Measurements from ENCODE around the gene NTM. TPM values are rescaled to one million over a fixed set of nuclear protein-coding genes. Genes with fewer than 3 reads are reported as not detected.

The NTM gene
- total and polyA plus RNA-seq, 2 donors (not counting 3 experiments of a cell fraction or from before 2014, with no cell fraction given) = 1.00 to 1.1 TPM

DNA sequence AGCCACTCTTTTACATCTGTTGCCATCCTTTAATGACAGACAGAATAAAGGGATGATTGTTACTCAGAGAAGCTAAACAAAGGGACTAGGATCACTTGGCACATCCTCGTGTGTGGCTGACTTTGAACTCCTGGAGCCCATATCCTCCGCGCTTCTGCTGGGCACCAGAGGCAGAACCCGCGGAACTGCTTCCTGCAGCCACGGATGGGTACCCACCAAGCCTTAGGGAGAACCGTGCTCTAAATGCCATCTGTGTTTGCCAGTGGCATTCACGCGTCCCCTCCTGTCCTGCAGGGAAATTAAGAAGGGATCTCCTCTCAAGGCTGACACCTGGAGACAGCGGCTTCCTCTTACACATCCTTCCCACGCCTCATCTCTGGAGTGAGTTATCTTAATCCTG, 294.4 kb downstream of the NTM start:
- BruUV-seq (replicated peaks) = no TSS peak
- CTCF ChIA-PET = interaction anchor here (0.7 to 2.8 kb wide), 3 partner anchors 10 to 23 kb away, joined by 4 to 19 read pairs (median 4); no protein-coding TSS in a partner anchor
- DNase-seq (ENCODE audit: low read depth, low spot score) (no peak), FAIRE-seq (no peak)
- POLR2A ChIA-PET = no interaction called here
- Histone ChIP-seq H3K9me3 (replicated peaks; ENCODE audit: control insufficient read depth, insufficient read depth, low read length) (no peaks in the 10 kb centered on the region), H3K4me3 (replicated peaks in 1 of 3; ENCODE audit: insufficient read depth in 1 of 3, low read depth in 1 of 3, low read length in 3 of 3) (no peak overlapping the region), H3K9ac (replicated peaks; ENCODE audit: extremely low read depth, insufficient read depth, low read length) (no peak overlapping the region), H3K27me3 (ENCODE audit: control insufficient read depth in 2 of 2, insufficient read depth in 2 of 2, low read length in 2 of 2) (peaks cover 0 to 2% of the 10 kb centered on the region in 2 experiments), H4K20me1 (replicated peaks; ENCODE audit: control insufficient read depth, extremely low read depth, insufficient read depth, low read length) (no peaks in the 10 kb centered on the region), H3K27ac (ENCODE audit: insufficient read depth, low read depth, low read length) (no peak overlapping the region), H2AFZ (ENCODE audit: low read depth, low read length) (no peak overlapping the region), H3K4me2 (ENCODE audit: insufficient read depth, low read length) (no peak overlapping the region), H3K36me3 (ENCODE audit: control insufficient read depth in 2 of 2, extremely low read depth in 1 of 2, insufficient read depth in 2 of 2, low read length in 2 of 2) (no peaks in the 10 kb centered on the region), H3K4me1 (ENCODE audit: control insufficient read depth, extremely low read depth, insufficient read depth, low read length) (no peaks in the 10 kb centered on the region), H3K79me2 (ENCODE audit: control insufficient read depth, insufficient read depth, low read length) (no peaks in the 10 kb centered on the region), H3K9me1 (replicated peaks; ENCODE audit: control insufficient read depth, extremely low read depth, insufficient read depth, low read length) (no peaks in the 10 kb centered on the region)
- TF ChIP-seq POLR2AphosphoS5 (IDR thresholded peaks at IDR 0.05; ENCODE audit: insufficient read depth, low read depth, low read length) (no peak), JUN (IDR thresholded peaks at IDR 0.05; ENCODE audit: borderline replicate concordance, insufficient read depth, insufficient read length, low read depth) (no peak), FOS (IDR thresholded peaks at IDR 0.05; ENCODE audit: borderline replicate concordance, insufficient read depth, low read length) (no peak), POLR2A (IDR thresholded peaks at IDR 0.05; ENCODE audit: low read depth, low read length) (no peak), GATA2 (IDR thresholded peaks at IDR 0.05; ENCODE audit: insufficient read depth, insufficient read length, low read depth, low read length) (no peak), MYC (IDR thresholded peaks at IDR 0.05; ENCODE audit: low read depth, low read length) (no peak), EZH2 (IDR thresholded peaks at IDR 0.05; ENCODE audit: borderline replicate concordance, low read depth, low read length, severe bottlenecking) (no peak)
- TF ChIP-seq, protein P1, sequence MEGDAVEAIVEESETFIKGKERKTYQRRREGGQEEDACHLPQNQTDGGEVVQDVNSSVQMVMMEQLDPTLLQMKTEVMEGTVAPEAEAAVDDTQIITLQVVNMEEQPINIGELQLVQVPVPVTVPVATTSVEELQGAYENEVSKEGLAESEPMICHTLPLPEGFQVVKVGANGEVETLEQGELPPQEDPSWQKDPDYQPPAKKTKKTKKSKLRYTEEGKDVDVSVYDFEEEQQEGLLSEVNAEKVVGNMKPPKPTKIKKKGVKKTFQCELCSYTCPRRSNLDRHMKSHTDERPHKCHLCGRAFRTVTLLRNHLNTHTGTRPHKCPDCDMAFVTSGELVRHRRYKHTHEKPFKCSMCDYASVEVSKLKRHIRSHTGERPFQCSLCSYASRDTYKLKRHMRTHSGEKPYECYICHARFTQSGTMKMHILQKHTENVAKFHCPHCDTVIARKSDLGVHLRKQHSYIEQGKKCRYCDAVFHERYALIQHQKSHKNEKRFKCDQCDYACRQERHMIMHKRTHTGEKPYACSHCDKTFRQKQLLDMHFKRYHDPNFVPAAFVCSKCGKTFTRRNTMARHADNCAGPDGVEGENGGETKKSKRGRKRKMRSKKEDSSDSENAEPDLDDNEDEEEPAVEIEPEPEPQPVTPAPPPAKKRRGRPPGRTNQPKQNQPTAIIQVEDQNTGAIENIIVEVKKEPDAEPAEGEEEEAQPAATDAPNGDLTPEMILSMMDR (IDR thresholded peaks at IDR 0.05; ENCODE audit: extremely low read depth in 1 of 2, insufficient read depth in 1 of 2, low read depth in 1 of 2, low read length in 2 of 2) = no peak
- TF ChIP-seq, protein P2, sequence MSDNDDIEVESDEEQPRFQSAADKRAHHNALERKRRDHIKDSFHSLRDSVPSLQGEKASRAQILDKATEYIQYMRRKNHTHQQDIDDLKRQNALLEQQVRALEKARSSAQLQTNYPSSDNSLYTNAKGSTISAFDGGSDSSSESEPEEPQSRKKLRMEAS (IDR thresholded peaks at IDR 0.05; ENCODE audit: insufficient read depth, insufficient read length) = no peak
- intact Hi-C loops (cut with micrococcal nuclease) (no loop called here), dilution Hi-C loops (cut with MboI; ENCODE audit: extremely low pct_ligation_motif_present, low sequenced_read_pairs) (loop anchor here (25.0 kb wide), 1 partner anchor 603 kb away; no protein-coding TSS in a partner anchor)

All from endothelial cell of umbilical vein (primary cell).